ENCODE results near the gene EMP3. TPM values are rescaled to one million over a fixed set of nuclear protein-coding genes. Genes with fewer than 3 reads are reported as not detected.
"Not testable (repeated sequence)": the region's sequence is repeated elsewhere in the genome, so short reads cannot be mapped to it uniquely, and the experiment has no call there.

The EMP3 gene
- polyA plus RNA-seq, 3 donors = 802 to 1,036 (median 996) TPM

DNA sequence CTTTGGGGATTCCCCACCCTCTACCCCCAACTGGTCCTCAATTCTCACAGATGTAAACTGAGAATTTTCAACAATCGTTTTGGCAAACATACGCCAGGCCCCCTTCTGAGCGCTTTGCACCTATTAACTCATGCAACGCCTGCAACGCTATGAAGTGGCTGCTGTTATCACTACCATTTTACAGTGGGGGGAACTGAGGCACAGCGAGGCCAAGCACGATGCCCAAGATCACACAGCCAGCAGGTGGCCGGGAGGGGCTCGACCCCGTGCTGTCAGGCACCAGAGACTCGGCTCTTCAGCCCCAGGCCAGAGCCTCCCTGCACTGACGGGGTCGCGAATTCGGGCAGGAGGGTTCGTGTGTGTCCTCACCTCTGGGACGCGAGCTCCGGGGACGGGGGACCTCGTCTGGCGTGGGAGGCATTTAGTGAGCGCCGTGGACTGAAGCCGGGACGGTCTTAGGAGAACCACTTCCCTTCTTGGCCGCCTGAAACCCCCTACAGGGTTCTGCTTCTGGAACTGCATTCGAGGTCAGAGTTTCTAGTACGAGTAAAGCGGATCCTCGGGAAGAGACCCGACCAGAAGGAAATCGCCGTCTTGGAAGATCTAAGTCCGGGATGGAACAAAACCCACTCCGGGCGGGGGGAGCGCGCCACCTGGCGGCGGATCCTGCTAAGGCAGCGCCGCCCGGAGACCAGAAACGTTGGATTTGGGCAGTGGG, 34.4 kb upstream of the EMP3 start:
- TF ChIP-seq, protein P1, sequence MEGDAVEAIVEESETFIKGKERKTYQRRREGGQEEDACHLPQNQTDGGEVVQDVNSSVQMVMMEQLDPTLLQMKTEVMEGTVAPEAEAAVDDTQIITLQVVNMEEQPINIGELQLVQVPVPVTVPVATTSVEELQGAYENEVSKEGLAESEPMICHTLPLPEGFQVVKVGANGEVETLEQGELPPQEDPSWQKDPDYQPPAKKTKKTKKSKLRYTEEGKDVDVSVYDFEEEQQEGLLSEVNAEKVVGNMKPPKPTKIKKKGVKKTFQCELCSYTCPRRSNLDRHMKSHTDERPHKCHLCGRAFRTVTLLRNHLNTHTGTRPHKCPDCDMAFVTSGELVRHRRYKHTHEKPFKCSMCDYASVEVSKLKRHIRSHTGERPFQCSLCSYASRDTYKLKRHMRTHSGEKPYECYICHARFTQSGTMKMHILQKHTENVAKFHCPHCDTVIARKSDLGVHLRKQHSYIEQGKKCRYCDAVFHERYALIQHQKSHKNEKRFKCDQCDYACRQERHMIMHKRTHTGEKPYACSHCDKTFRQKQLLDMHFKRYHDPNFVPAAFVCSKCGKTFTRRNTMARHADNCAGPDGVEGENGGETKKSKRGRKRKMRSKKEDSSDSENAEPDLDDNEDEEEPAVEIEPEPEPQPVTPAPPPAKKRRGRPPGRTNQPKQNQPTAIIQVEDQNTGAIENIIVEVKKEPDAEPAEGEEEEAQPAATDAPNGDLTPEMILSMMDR (IDR thresholded peaks at IDR 0.05) = peak; percentile 90
- Histone ChIP-seq H2AFZ (ENCODE audit: insufficient read depth, low read depth, low read length, poor library complexity, severe bottlenecking) (peak overlapping the region; percentile 81), H3K27me3 (ENCODE audit: control insufficient read depth in 2 of 2, insufficient read depth in 2 of 2, low read length in 2 of 2) (peaks cover 0 to 5% of the 10 kb centered on the region in 2 donors), H3K4me1 (ENCODE audit: control insufficient read depth in 1 of 2, insufficient read depth in 2 of 2, low read length in 2 of 2) (peaks cover 8 to 10% of the 10 kb centered on the region in 2 donors), H3K9ac (ENCODE audit: insufficient read depth, low read length, poor library complexity, severe bottlenecking) (peak overlapping the region; percentile 25), H3K9me3 (replicated peaks in 1 of 2; ENCODE audit: control insufficient read depth in 1 of 2, insufficient read depth in 1 of 2, low read length in 2 of 2) (peaks cover 0 to 9% of the 10 kb centered on the region in 2 donors), H3K36me3 (replicated peaks in 1 of 2; ENCODE audit: control insufficient read depth in 1 of 2, insufficient read depth in 2 of 2, low read length in 2 of 2) (peaks cover 0 to 4% of the 10 kb centered on the region in 2 donors), H3K4me2 (replicated peaks; ENCODE audit: extremely low read depth, low read length, poor library complexity, severe bottlenecking) (peak overlapping the region; percentile 86), H4K20me1 (ENCODE audit: insufficient read depth, low read length) (no peaks in the 10 kb centered on the region), H3K4me3 (replicated peaks in 1 of 3; ENCODE audit: low read depth in 2 of 3, low read length in 3 of 3) (peak overlapping the region; percentile 1 to 72 (median 36)), H3K79me2 (ENCODE audit: insufficient read depth, low read length) (no peaks in the 10 kb centered on the region), H3K27ac (ENCODE audit: low read depth in 1 of 2, low read length in 2 of 2) (no peak overlapping the region)
- DNase-seq = peak; percentile 47 to 62 (median 60)
- H3K36me3 Mint-ChIP-seq = peaks cover 3 to 6% of the 10 kb centered on the region in 2 donors
- peaks cover 8% of the 10 kb centered on the region for H3K4me1 Mint-ChIP-seq
- intact Hi-C loops (cut with micrococcal nuclease) = loop anchor here (1.0 to 10.0 kb wide), 2 partner anchors 24 to 186 kb away; no protein-coding TSS in a partner anchor
- peaks cover 5 to 8% (median 6%) of the 10 kb centered on the region in 7 donors for H3K9me3 Mint-ChIP-seq
- peak overlapping the region in 1 of 7 donors; percentile 63 for H3K27ac Mint-ChIP-seq
- H3K27me3 Mint-ChIP-seq (ENCODE audit: low read depth in 3 of 3) = peaks cover 6 to 19% (median 16%) of the 10 kb centered on the region in 3 donors
- 3% methylated on average over 40 of the region's 45 CpGs for WGBS (ENCODE audit: insufficient coverage)
- H3K4me3 Mint-ChIP-seq = peak overlapping the region; percentile 80 to 93

- Histone ChIP-seq H2AFZ (ENCODE audit: insufficient read depth, low read depth, low read length, poor library complexity, severe bottlenecking) (peak overlapping the region; percentile 81), H3K4me3 (replicated peaks in 1 of 3; ENCODE audit: low read depth in 2 of 3, low read length in 3 of 3) (peak overlapping the region in 2 of 3 experiments; percentile 36 to 72), H3K4me2 (replicated peaks; ENCODE audit: extremely low read depth, low read length, poor library complexity, severe bottlenecking) (peak overlapping the region; percentile 86)
- not testable (repeated sequence) for H3K4me1 Mint-ChIP-seq; H3K9me3 Mint-ChIP-seq; H3K9me3 ChIP-seq (replicated peaks in 1 of 2; ENCODE audit: control insufficient read depth in 1 of 2, insufficient read depth in 1 of 2, low read length in 2 of 2); H4K20me1 ChIP-seq (ENCODE audit: insufficient read depth, low read length); H3K36me3 ChIP-seq (replicated peaks in 1 of 2; ENCODE audit: control insufficient read depth in 1 of 2, insufficient read depth in 2 of 2, low read length in 2 of 2); DNase-seq; H3K9ac ChIP-seq (ENCODE audit: insufficient read depth, low read length, poor library complexity, severe bottlenecking); H3K36me3 Mint-ChIP-seq; H3K4me1 ChIP-seq (ENCODE audit: control insufficient read depth in 1 of 2, insufficient read depth in 2 of 2, low read length in 2 of 2); H3K27ac Mint-ChIP-seq; H3K27me3 ChIP-seq (ENCODE audit: control insufficient read depth in 2 of 2, insufficient read depth in 2 of 2, low read length in 2 of 2); H3K79me2 ChIP-seq (ENCODE audit: insufficient read depth, low read length); H3K27ac ChIP-seq (ENCODE audit: low read depth in 1 of 2, low read length in 2 of 2)
- H3K4me3 Mint-ChIP-seq = peak overlapping the region; percentile 80 to 93
- H3K27me3 Mint-ChIP-seq (ENCODE audit: low read depth in 3 of 3) = peaks cover 6 to 19% (median 16%) of the 10 kb centered on the region in 3 donors
- WGBS (ENCODE audit: insufficient coverage) = 0% methylated on average over 4 of the region's 11 CpGs
- intact Hi-C loops (cut with micrococcal nuclease) = loop anchor here (1.0 to 10.0 kb wide), 2 partner anchors 24 to 187 kb away; no protein-coding TSS in a partner anchor
These were observed 33.9 kb upstream of the EMP3 start for GRCh38 chr19:48291489-48291815.
